ENCODE results near the gene RCAN3. TPM values are rescaled to one million over a fixed set of nuclear protein-coding genes. Genes with fewer than 3 reads are reported as not detected.
"Not testable (repeated sequence)": the region's sequence is repeated elsewhere in the genome, so short reads cannot be mapped to it uniquely, and the experiment has no call there.

The RCAN3 gene
- total RNA-seq, 2 donors from 2014 or later = 38.6 to 54.6 TPM

DNA sequence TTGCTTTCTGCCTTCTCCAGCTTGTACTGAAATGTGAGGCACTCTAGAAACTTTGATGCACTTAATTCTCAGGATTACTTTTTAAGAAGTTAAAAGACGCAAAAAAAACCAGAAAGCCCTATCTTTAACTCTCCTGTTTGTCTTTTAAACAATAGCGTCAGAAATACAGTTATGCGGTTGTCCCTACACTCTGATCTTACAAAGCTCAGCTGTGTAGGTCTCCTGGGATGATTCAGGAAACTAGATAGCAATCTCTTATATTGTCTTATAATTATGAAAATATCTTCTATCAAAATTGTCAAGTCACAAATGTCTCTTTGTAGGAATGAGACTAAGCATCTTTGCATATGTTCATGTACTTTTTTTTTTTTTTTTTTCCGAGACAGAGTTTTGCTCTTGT is 26.9 kb upstream of the RCAN3 start:
- no peak overlapping the region for H3K4me3 Mint-ChIP-seq
- H3K36me3 Mint-ChIP-seq (ENCODE audit: low read depth) = no peaks in the 10 kb centered on the region
- H3K27me3 Mint-ChIP-seq = no peaks in the 10 kb centered on the region
- no peak overlapping the region for H3K27ac Mint-ChIP-seq
- no peak for ATAC-seq (replicated peaks)
- no peaks in the 10 kb centered on the region for H3K9me3 Mint-ChIP-seq
- no peaks in the 10 kb centered on the region for H3K4me1 Mint-ChIP-seq

DNA sequence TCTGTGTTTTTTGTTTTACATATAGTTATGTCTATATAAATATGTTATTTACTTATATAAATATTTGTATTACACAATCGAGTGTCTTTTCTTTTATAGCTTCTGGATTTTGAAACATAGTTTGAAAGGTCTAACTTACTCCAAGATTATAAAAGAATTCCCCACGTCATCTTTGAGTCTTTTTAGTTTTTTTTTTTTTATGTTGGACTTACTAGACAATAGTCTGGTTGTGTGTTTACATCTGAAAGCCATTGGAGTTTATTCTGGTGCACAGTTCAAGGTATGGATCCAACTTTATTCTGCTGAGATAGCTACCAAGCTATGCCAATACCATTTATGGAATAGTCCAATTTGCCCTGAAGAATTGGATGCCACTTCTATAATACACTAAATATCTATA is 26.1 kb upstream of the RCAN3 start:
- H3K4me1 Mint-ChIP-seq = no peaks in the 10 kb centered on the region
- H3K27me3 Mint-ChIP-seq = no peaks in the 10 kb centered on the region
- no peak overlapping the region for H3K27ac Mint-ChIP-seq
- no peak for ATAC-seq (replicated peaks)
- no peaks in the 10 kb centered on the region for H3K9me3 Mint-ChIP-seq
- no peaks in the 10 kb centered on the region for H3K36me3 Mint-ChIP-seq (ENCODE audit: low read depth)
- H3K4me3 Mint-ChIP-seq = no peak overlapping the region

DNA sequence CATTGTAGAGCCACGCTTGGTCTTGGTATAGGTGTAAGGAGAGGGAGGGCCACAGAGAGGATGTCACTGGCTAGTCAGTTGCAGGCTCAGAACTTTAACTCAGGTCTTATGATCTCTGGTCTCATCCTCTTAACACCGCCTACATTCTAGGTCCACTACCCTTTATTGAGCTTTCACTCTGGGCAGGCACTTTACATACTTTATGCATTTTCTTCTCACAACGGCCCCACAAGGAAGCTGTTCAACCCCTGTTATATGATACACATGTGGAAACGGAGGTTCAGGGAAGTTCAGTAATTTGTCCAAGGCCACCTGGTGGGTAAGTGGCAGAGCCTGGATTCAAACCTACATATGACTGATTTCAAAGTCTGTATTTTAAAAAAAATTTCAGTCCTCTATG is 25.3 kb upstream of the RCAN3 start:
- ATAC-seq (replicated peaks) = no peak
- H3K27ac Mint-ChIP-seq = no peak overlapping the region

DNA sequence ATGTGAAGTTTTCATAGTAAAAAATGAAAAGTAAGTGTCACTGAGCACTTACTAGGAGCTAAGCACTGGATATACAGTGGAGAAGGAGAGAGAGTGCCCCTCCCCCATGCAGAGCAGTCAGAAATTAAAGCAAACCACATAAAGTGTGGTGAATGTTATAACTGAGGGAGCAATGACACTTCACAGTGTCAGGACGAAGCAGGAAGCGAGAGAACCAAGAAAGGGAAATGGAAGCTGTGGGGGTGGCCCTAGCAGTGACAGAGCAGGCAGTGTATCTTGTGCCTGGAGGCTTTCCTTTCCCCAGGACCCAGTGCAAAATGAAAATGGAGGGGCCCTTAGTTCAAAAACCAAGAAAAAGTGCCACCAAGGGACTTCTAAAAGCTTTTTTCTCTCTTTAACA is 21.5 kb upstream of the RCAN3 start:
- H3K9me3 Mint-ChIP-seq = peaks cover 3% of the 10 kb centered on the region
- peak overlapping the region; percentile 91 for H3K27ac Mint-ChIP-seq
- H3K36me3 Mint-ChIP-seq (ENCODE audit: low read depth) = no peaks in the 10 kb centered on the region
- ATAC-seq (replicated peaks) = peak; percentile 87
- no peaks in the 10 kb centered on the region for H3K27me3 Mint-ChIP-seq
- peak overlapping the region; percentile 79 for H3K4me3 Mint-ChIP-seq
- peaks cover 19% of the 10 kb centered on the region for H3K4me1 Mint-ChIP-seq

More for the DNA sequence above, 25.3 kb upstream of the RCAN3 start:
- no peaks in the 10 kb centered on the region for H3K27me3 Mint-ChIP-seq
- H3K9me3 Mint-ChIP-seq = no peaks in the 10 kb centered on the region
- H3K4me1 Mint-ChIP-seq = no peaks in the 10 kb centered on the region
- no peak overlapping the region for H3K4me3 Mint-ChIP-seq
- H3K36me3 Mint-ChIP-seq (ENCODE audit: low read depth) = no peaks in the 10 kb centered on the region

DNA sequence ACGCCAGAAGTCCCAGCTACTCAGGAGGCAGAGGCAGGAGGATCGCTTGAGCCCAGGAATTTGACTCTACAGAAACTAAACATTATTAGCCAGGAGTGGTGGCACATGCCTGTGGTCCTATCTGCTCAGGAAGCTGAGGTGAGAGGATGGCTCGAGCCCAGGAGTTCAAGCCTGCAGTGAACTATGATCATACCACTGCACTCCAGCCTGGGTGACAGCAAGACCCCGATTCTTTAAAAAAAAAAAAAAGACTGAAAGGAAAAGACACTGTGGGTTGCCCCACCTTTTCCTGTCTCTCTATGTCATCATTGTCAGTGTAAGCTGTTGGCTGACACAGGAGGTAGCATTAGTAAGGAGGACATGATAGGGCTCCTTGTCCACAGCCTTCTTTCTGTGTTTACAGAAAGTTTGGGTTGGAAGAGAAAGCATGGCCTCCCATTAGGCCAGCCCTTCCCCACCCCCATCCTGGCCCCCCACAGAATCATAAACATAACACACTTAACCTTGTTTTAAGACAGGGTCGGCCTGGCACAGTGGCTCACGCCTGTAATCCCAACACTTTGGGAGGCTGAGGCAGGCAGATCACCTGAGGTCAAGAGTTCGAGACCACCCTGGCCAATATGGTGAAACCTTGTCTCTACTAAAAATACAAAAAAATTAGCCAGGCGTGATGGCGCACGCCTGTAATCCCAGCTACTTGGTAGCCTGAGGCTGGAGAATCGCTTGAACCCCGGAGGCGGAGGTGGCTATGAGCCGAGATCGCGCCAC is 20.6 kb upstream of the RCAN3 start:
- H3K27ac Mint-ChIP-seq = peak overlapping the region; percentile 91
- peaks cover 3% of the 10 kb centered on the region for H3K9me3 Mint-ChIP-seq
- H3K36me3 Mint-ChIP-seq (ENCODE audit: low read depth) = no peaks in the 10 kb centered on the region
- peak overlapping the region; percentile 79 for H3K4me3 Mint-ChIP-seq
- peaks cover 26% of the 10 kb centered on the region for H3K4me1 Mint-ChIP-seq
- ATAC-seq (replicated peaks) = peak; percentile 25
- no peaks in the 10 kb centered on the region for H3K27me3 Mint-ChIP-seq

DNA sequence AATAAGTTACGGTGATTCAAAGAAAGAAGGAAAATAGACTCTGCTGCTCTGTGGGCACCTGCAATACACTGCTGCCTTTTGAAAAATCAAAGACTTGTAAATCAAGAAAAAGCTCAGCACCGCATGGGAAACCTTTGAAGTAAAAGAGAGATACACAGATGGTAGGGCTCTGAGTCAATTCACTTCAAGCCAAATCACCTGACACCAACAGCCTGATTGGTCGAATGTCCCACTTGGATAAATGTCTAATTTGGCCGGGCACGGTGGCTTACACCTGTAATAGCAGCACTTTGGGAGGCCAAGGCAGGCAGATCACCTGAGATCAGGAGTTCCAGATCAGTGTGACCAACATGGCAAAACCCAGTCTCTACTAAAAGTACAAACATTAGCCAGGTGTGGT is 19.2 kb upstream of the RCAN3 start:
- Mint-ChIP-seq H3K4me3 (peak overlapping the region; percentile 79), H3K4me1 (peaks cover 29% of the 10 kb centered on the region), H3K36me3 (ENCODE audit: low read depth) (no peaks in the 10 kb centered on the region), H3K27me3 (no peaks in the 10 kb centered on the region), H3K27ac (peak overlapping the region; percentile 78), H3K9me3 (peaks cover 3% of the 10 kb centered on the region)
- ATAC-seq (replicated peaks) = peak; percentile 59

DNA sequence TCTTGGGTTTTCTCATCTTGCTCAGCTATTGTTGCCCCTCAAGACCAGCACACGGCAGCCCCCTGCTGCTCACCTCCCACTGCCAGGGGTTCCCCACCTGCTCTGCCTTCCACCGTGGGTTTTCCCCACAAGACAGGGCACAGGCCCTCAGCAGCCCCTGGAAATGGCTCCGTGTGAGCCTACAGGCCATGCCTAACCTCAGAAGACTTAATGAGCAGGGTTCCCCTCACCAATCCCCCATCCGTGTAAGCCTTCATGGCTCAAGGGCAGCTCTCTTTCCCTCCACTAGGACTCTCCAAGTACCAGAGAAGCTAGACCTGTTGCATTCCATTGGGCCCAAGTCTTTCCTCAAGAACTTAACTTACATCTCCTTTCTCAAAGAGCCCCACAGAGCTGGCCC is 18.4 kb upstream of the RCAN3 start:
- no peak for ATAC-seq (replicated peaks)
- no peaks in the 10 kb centered on the region for H3K27me3 Mint-ChIP-seq
- peak overlapping the region; percentile 79 for H3K4me3 Mint-ChIP-seq
- H3K4me1 Mint-ChIP-seq = peaks cover 36% of the 10 kb centered on the region
- no peaks in the 10 kb centered on the region for H3K36me3 Mint-ChIP-seq (ENCODE audit: low read depth)
- peaks cover 3% of the 10 kb centered on the region for H3K9me3 Mint-ChIP-seq
- H3K27ac Mint-ChIP-seq = peak overlapping the region; percentile 78

DNA sequence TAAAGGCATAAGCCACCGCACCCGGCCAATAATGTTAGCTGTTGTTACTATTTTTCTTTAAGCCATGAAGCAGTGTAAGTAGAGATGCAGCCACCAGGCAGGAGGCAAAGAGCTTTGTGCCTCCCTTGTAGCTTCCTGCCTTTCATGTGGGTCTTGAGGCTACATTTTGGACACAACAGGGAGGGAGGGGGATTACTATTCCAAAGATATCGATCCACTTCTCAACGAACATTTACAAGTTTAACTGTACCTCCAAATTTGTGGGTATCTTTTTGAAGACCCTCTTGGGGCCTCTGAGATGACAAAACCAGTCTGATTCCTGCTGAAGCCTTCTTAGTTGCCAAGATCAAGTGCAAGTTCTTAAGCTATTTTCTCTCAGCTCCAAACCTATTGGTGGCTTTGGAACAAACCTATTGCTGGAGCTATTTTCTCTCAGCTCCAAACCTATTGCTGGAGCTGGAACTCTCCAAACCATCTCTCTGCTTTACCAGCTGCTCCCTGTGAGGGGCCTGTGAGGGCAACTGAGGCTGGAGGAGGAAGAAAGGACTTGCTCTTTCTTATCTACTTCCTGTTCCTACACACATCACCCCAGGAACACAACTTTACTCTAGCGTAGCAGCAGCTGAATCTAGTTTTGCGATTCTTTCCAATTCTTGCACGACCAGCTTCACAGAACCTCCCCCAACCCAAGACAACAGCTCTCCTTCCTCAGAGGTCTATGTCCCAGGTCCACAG is 16.1 kb upstream of the RCAN3 start:
- H3K27me3 Mint-ChIP-seq = no peaks in the 10 kb centered on the region
- no peaks in the 10 kb centered on the region for H3K36me3 Mint-ChIP-seq (ENCODE audit: low read depth)
- peak overlapping the region; percentile 88 for H3K27ac Mint-ChIP-seq
- H3K4me3 Mint-ChIP-seq = peak overlapping the region; percentile 74
- peaks cover 3% of the 10 kb centered on the region for H3K9me3 Mint-ChIP-seq
- no peak for ATAC-seq (replicated peaks)
- H3K4me1 Mint-ChIP-seq = peaks cover 42% of the 10 kb centered on the region

DNA sequence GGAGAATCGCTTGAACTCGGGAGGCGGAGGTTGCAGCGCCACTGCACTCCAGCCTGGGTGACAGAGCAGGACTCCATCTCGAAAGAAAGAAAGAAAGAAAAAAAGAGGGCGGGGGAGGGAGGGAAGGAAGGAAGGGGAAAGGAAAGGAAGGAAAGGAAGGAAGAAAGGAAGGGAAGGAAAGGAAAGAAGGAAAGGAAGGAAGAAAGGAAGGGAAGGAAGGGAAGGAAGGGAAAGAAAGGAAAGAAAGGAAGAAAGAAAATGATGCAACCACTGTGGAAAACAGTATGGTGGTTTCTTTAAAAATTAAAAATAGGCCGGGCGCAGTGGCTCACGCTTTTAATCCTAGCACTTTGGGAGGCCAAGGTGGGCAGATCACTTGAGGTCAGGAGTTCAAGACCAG is 15.2 kb upstream of the RCAN3 start:
- no peaks in the 10 kb centered on the region for H3K27me3 Mint-ChIP-seq
- no peak for ATAC-seq (replicated peaks)
- peaks cover 42% of the 10 kb centered on the region for H3K4me1 Mint-ChIP-seq
- H3K4me3 Mint-ChIP-seq = peak overlapping the region; percentile 74
- peak overlapping the region; percentile 88 for H3K27ac Mint-ChIP-seq
- peaks cover 3% of the 10 kb centered on the region for H3K9me3 Mint-ChIP-seq
- no peaks in the 10 kb centered on the region for H3K36me3 Mint-ChIP-seq (ENCODE audit: low read depth)

DNA sequence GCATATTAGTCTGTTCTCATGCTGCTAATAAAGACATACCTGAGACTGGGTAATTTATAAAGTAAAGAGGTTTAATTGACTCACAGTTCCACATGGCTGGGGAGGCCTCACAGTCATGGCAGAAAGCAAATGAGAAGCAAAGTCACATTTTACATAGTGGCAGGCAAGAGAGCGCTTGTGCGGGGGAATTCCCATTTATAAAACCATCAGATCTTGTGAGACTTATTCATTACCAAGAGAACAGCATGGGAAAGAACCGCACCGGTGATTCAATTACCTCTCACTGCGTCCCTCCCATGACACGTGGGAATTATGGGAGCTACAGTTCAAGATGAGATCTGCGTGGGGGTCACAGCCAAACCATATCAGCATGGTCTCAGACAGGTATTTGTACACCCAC is 14.5 kb upstream of the RCAN3 start:
- not testable (repeated sequence) for H3K27me3 Mint-ChIP-seq; H3K36me3 Mint-ChIP-seq (ENCODE audit: low read depth); H3K9me3 Mint-ChIP-seq
- peak; percentile 85 for ATAC-seq (replicated peaks)
- peak overlapping the region; percentile 6 for H3K27ac Mint-ChIP-seq
- peak overlapping the region; percentile 74 for H3K4me3 Mint-ChIP-seq
- peaks cover 37% of the 10 kb centered on the region for H3K4me1 Mint-ChIP-seq

DNA sequence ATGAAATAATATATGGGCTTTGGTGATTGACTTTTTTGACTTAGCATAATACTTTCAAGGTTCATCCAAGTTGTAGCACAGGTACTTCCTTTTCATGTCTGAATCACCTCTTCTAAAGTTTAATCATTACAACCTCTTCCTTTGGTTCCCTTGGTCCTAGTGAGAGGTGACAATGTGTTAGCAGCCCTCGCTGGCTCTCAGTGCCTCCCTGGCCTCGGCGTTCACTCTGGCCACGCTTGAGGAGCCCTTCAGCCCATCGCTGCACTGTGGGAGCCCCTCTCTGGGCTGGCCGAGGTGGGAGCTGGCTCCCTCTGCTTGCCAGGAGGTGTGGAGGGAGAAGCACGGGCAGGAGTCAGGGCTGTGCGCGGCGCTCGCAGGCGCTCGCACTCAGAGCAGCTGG is 13.0 kb upstream of the RCAN3 start:
- ATAC-seq (replicated peaks) = no peak
- Mint-ChIP-seq H3K4me1 (peaks cover 23% of the 10 kb centered on the region), H3K4me3 (peak overlapping the region; percentile 74)

DNA sequence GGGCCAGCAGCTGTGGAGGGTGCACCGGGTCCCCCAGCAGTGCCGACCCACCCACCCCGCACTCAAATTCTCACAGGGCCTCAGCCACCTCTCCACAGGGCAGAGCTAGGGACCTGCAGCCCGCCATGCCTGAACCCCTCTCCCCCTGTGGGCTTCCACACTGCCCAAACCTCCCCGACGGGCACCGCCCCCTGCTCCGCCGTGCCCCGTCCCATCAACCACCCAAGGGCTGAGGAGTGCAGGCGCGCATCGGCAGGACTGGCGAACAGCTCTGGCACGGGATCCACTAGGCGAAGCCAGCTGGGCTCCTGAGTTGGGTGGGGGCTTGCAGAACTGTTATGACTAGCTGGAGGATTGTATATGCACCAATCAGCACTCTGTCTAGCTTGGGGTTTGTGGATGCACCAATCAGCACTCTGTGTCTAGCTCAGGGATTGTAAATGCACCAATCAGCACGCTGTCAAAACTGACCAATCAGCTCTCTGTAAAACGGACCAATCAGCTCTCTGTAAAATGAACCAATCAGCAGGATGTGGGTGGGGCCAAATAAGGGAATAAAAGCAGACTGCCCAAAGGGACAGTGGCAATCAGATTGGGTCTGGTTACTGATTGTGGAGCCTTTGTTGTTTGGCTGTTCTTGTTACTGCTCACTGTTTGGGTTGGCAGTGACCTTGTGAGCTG is 12.4 kb upstream of the RCAN3 start:
- ATAC-seq (replicated peaks) = no peak
- H3K4me1 Mint-ChIP-seq = peaks cover 23% of the 10 kb centered on the region
- no peaks in the 10 kb centered on the region for H3K27me3 Mint-ChIP-seq
- no peaks in the 10 kb centered on the region for H3K9me3 Mint-ChIP-seq
- no peaks in the 10 kb centered on the region for H3K36me3 Mint-ChIP-seq (ENCODE audit: low read depth)
- H3K27ac Mint-ChIP-seq = no peak overlapping the region
- H3K4me3 Mint-ChIP-seq = no peak overlapping the region

More for the DNA sequence above, 13.0 kb upstream of the RCAN3 start:
- no peaks in the 10 kb centered on the region for H3K27me3 Mint-ChIP-seq
- H3K36me3 Mint-ChIP-seq (ENCODE audit: low read depth) = no peaks in the 10 kb centered on the region
- peak overlapping the region; percentile 6 for H3K27ac Mint-ChIP-seq
- no peaks in the 10 kb centered on the region for H3K9me3 Mint-ChIP-seq

DNA sequence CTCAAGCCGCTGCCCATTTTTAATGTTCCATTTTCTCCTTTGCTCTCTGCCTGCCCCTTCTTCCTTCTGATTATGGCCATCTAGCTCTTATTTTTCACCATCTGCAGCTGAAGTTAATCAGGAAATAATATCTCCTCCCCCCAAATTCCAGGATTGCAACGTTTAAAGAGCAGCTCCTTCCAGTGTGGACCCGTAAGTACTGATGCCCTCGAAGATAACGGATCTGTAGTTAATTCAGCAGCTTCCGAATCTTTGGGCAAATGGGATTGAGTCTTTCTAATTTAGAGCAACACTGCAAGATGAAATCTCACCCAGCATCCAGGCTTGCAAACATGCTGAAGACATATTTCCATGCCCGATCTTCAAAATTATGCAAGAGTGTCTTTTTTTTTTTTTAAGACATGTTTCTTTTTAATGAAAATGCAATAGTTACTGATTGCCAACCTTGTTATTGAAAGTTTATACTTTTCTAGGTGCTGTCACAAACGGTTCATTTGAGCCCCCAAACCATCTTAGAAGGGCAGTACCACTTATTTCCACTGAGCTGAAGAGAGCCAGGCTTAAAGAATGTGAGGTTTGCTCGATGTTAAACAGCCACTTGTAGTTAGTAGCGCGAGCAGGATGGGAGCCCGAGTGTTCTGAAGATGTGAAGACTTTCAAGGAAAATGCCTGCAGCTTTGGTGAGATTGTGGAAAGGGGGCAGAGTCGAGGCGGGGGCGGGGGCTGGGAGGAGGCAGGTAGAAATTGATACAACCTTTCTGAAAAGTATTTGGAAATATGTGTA is 10.9 kb upstream of the RCAN3 start:
- H3K27ac Mint-ChIP-seq = no peak overlapping the region
- no peaks in the 10 kb centered on the region for H3K9me3 Mint-ChIP-seq
- H3K4me3 Mint-ChIP-seq = no peak overlapping the region
- no peaks in the 10 kb centered on the region for H3K36me3 Mint-ChIP-seq (ENCODE audit: low read depth)
- no peaks in the 10 kb centered on the region for H3K27me3 Mint-ChIP-seq
- no peak for ATAC-seq (replicated peaks)
- H3K4me1 Mint-ChIP-seq = peaks cover 19% of the 10 kb centered on the region

DNA sequence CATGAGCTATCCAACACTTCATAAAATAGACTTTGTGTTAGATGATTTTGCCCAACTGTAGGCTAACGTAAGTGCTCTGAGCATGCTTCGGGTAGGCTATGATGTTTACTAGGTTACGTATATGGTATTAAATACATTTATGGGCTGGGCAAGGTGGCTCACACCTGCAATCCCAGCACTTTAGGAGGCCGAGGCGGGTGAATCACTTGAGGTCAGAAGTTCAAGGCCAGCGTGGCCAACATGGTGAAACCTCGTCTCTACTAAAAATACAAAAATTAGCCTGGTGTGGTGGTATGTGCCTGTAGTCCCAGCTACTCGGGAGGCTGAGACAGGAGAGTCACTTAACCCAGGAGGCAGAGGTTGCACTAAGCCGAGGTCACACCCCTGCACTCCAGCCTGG is 9.7 kb upstream of the RCAN3 start:
- not testable (repeated sequence) for H3K36me3 Mint-ChIP-seq (ENCODE audit: low read depth); ATAC-seq (replicated peaks); H3K27me3 Mint-ChIP-seq; H3K27ac Mint-ChIP-seq; H3K9me3 Mint-ChIP-seq; H3K4me3 Mint-ChIP-seq
- peaks cover 16% of the 10 kb centered on the region for H3K4me1 Mint-ChIP-seq
